EH (cell line): ENCODE data around the gene SCARB1.

Experiments used
- DNase-seq: peaks from one replicate; pipeline ENCODE4 v3.0.0-alpha.2; 2015; ENCODE audit warnings: low read depth

Gene SCARB1

DNA sequence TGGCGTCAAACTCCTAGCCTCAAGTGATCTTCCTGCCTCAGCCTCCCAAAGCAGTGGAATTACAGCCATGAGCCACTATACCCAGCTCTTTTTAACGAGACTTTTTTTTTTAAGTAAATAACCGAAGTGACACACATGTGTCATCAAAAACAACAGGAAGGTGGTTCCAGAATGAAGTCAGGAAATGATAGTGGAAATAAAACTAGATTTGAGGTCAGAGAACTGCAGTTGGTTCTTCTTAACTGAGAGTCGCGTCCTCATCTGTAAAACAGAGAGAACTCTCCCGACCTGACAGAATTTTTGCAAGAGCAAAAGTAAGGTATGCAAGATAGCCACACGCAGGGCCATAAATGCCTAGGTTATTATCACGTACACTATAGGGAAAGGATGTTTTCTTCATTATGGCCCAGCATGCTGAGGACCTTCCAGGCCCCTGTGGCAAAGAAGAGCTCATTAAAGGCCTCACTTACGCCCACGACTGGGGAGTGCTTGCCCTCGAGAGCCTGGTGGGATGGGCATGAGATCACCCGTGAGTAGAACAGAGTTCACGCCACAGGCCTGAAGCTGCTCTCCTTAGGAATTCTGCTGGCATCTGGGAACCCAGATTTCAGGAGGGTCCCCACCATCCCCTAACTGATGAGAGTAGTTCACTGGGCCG is 67.2 kb downstream of the SCARB1 start:
- DNase-seq: peak; percentile 26

DNA sequence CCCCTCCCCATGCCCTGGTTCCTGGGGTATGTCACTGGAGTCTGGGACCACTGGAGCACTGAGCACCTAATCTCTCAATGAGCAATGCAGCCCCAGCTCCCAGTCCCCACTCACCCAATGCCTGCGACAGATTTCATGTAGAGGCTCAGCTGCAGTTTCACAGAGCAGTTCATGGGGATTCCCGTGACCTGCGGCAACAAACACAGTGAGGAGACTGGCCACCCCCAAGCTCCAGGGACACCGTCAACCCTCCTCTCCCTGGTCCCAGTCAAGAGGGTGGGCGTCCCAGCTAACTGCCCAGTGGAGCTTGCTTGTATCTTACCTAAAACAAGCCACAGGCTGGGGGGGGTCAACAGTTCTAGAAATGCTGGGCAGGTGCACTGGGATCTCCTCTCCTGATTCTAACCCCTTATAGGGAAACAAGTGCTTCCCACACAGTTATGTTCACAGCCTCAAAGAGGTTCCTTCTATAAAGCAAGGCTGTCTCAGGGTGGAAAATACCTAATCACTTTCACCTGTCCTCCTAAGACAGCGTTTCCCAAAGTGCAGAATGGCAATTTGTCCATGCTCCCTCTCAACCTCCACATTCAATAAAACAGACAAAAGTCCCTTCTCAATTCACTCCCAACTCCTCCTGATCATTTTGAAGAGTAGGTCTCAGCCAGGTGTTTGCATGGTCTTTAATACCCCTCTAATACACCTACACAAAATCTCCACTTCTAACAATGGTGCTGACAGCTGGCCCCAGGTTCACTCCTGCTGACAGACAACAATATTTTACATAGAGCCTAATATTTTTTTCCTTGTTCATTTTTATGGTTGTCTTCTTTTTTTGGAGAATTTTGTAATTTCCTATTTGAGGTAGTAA is 68.3 kb downstream of the SCARB1 start:
- DNase-seq: no peak

DNA sequence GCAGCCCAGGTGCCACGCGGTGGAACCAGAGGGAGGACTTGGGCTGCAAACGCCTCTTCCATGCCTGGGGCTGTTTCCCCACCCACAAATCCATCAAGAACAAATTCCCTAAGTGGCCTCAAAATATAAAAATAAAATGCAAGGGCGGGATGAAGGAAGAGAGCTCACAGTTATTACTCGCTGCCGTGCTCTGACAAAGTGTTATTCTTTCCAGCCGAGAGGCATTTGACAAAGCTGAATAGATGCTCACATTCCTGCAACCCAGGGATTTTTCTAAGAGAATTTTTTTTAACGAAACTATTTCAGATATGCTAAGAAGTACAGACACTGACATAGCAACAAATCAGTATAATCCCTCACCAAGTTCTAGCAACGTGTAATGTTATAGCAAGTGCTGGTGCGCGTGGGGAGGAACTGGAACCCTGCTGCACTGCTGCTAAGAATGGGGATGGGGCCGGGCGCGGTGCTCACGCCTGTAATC is 70.7 kb downstream of the SCARB1 start:
- peak; percentile 83 for DNase-seq

DNA sequence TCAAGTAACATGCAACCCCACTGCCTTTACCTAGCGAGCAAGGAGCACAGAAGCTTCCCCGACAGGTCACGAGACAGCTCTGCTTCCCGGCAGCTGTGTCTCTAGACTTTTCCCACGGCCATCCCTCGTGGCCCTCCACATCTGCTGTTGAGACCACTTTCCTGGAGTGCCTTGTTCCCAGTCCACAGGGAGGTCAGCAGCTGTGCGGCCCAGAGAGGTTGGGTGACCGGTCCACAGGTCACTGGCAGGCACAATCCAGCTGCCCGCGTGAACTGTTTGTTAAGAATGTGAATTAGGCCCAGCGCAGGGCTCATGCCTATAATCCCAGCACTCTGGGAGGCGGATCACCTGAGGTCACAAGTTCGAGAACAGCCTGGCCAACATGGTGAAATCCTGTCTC is 71.5 kb downstream of the SCARB1 start:
- DNase-seq: no peak

DNA sequence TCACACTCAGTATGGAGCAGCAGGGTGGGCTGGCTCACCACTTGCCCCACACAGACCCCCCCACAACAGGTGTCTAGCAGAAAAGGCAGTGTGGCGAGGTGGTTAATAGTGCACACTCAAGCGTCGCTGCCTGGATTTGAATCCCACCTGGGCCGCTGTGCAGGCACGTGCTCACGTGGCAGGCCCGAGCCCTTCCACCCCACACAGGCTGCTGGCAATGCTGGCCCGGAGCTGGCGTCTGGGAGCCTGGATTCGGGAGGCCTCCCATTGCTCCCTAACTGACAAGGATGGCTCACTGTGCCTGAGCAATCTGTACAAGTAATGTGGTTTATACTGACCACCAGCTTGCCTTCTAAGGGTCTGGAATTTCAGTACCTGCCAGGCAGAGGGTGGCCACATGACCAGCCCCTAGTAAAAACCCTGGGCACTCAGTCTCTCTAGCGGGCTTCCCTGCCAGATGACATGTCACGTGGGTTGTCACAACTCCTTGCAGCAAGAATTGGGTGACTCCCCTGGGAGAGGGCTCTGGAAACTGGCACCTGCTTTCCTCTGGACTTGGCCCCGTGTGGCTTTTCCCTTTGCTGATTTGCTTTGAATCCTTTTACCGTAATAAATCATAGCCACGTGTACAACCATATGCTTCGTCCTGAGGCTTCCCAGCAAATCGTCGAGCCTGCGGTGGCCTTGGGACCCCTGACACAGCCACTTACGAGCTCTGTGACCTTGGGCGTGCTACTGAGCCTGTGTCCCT is 72.8 kb downstream of the SCARB1 start:
- no peak for DNase-seq

DNA sequence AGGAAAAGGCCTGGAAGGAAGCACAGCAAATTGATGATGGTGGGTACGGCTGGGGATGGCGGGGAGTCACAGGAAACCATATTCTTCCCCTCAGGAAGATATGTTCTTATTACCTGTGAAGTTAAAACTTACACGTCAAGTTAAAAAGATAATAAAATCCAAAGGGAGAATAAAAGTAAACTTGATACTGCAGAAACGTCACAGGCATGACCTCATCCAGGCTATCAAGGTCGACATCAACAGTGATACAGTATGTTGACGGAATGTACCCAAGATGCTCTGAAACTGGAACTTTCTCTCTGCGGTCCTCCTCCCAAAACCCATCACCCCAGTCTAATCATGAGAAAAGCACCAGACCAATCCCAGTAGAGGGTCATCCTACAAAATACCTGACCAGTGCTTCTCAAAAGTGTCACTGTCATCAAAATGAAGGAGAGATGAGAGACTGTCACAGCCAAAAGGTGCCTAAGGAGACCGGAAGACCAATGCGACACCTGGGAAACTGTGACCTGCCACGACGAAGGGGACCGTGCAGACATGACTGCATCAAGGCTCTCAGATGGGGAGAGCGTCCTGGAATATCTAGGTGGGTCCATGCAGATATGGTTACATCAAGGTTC is 74.6 kb downstream of the SCARB1 start:
- no peak for DNase-seq

DNA sequence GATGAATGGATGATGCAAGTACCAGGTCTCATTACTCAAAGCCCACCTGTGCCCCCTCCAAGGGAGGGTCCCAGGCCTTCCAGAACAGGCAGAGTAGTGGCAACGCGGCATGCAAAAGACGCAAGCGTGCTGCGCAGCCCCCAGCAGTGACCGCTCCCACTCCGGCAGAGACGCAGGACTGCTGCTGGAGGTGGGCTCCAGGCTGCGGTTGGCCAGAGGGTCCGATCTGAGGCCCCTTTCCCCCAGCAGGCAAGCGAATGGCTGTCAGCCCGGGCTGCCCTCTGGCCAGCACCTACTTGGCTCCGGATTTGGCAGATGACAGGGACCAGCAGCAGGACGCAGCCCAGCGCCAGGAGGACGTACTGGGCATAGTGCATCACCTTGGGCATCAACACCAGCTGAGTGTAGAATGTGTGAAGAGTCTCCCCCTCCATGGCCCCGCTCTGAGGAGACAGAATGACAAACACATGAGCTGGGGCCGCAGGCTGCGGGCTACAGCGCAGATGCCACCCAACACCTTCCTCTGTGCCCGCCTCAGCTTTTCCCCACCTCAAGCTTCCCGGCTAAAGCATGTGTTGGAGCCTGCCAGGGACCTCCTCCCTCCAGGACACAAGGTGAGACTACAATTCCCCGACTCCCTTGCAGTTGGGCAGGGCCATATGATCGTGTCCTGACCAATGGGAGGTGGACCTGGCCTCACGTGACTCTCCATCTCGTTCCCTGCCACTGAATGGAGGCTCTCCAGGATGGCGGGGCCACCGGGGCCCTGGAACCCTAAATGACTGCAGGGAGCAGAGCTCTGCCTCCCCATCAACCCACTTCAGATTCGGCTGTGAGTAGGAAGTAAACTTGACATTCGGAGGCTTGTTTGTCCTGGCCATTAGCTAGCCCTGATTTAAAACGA is 77.4 kb downstream of the SCARB1 start:
- peak; percentile 95 for DNase-seq

DNA sequence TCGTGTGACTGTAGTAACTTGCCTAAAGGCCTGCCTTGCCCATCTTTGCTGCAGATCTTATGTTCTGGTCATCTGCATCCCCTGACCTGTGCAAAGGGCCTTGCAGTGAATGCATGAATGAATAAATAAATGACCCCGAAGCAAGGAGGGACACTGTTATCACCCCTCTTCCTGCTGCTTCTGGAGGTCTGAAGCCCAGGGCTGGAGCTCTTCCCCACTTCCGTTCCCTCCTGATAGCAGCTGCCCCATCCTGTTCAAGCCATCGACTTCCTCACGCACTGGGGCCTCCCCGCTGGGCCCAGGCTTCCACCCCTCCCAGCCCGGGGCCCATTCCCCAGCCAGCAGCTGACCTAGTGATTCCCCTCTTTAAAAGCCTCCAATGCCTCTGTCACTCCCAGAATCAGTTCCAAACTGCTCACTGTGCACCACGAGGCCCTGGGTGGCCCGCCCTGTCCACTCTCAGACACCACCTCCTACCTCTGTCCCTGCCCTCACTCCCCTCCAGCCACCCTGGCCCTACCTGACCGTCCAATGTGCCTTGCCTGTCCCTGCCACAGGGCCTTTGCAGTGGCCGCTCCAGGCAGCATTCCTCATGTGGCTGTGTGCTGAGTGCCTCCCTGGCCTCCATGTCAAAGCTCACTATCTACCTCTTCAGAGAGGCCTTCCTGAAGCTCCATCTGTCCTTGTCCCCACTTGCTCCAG is 78.6 kb downstream of the SCARB1 start:
- DNase-seq: no peak

DNA sequence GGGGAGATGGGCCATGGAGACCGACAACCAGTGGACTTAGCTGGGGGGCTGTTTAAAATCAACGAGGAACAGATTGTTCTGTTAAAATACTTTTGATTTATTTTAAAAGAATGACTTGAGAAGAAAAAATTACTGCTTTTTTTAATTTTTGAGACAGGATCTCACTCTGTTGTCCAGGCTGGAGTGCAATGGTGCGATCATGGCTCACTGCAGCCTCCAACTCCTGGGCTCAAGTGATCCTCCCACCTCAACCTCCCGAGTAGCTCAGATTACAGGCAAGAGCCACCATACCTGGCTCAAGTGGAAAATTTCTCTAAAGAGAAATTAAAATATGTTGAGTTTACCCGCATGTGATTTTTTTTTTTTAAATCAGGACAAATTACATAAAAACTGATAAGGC is 80.6 kb downstream of the SCARB1 start:
- DNase-seq: no peak

DNA sequence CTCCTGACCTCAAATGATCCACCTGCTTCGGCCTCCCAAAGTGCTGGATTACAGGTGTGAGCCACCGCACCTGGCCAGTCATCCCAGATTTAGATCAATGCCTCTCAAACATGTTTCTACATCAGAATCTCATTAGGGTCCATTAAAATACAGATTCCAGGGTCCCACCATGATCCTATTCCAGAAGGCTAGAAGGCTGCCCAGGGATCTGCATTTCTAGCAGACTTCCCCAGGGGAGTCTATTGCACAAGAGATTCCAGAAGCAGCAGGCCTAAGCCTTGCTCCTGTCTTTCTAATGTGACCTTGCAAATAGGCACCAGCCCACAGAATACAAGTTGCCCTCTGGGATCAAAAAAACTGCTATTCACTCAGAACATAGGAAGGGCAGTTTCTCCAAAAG is 81.5 kb downstream of the SCARB1 start:
- DNase-seq: no peak

DNA sequence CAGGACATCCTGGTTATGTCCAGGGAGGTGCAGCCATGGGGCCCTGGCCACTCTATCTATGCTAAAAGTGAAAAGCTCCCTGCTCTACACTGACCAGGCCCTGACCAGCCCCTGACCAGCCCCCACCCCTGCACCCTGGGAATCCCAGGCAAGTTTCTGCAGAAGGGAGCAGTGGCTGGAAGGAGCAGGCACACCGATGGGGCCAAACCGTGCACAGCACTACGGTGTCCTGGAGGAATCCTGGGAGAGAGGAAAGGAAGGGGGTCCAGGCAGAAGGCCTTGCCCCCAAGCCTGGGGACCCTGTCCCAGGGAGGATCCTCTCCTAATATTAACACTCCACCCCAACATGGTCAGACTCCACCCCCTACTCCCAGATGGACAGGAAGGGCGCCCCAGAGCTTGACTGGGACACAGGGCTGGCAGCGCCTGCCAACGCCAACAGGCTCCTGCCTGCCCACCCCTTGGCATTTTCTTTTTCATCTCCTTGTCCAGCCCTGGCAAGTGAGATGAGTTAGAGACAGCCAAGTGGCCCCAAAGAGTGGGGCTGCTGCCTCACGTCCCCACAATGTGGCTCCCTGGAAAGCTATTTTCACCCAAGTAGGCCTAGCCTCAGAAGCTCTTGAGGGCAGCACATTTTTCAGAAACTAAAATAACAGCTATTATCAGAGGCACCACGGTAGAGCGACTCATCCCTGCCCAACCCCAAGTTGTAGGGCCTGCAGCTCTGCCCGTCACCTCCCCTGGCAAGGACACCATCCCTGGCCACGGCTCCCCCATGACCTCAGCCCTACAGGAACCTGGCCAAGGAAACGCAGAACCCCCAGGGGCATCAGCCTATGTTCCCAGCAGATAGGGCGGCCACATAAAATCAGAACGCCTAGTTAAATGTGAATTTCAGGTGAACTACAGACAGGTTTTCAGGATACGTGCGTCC is 82.6 kb downstream of the SCARB1 start:
- no peak for DNase-seq

DNA sequence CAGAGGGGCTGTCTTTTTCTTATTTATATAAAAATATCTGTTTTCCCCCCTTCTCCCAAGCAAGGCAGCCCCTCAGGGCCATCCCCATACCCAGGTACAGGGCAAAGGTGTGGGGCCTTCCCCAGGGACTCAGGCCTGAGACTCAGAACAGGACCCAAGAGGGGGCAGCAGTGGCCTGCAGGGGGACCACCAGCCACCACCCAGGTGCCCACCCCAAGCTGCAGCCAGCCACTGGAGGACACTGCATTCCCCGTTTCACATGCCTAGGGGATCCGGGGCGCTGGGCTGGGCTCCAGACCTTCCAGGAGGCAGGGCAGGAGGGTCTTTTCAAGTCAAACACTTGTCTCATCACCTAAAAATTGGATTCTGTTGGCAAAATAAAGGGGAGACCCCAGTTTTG is 83.3 kb downstream of the SCARB1 start:
- DNase-seq: no peak

DNA sequence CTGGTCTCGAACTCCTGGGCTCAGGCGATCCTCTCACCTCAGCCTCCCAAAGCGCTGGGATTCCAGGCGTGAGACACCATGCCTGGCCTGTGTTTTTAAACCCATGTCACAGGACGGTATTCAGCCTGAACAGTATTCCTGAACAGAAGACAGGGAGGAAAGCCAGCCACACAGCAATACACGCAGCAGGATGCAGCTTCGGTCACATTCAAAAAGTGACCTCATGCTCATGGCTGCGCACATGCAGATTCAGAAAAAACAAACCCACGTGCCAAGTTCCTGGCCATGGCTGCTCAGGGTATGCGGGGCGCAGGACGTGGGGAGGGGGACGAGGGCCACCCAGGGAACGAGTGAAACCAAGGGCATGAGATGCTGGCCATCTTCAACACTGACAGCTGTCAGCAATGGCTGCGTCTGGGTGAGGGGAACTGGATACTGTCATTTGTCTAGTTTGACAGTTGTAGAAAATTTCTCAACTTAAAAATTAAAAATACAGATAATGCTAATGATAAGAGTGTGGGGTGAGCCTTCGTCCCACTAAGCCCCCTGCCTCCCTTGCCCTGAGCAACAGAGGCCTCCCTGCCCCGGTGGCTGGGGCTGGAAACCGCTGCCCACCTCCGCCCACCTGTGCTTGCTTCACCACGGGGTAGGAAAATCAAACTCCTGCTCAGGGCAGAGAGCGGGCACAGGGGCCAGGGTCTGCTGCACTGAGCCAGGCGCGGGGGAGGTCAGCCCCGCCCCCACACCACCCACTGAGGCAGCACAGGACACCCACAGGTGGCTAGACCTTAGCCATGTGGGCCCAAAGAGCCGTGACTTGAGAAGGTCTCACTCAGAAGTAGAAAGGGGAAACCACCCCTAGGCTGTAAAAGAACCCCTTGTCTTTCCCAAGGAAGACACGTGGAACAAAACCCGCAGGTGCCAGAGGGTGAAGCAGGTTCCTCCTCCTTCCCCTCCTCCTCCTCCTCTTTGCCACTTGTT is 84.2 kb downstream of the SCARB1 start:
- no peak for DNase-seq

DNA sequence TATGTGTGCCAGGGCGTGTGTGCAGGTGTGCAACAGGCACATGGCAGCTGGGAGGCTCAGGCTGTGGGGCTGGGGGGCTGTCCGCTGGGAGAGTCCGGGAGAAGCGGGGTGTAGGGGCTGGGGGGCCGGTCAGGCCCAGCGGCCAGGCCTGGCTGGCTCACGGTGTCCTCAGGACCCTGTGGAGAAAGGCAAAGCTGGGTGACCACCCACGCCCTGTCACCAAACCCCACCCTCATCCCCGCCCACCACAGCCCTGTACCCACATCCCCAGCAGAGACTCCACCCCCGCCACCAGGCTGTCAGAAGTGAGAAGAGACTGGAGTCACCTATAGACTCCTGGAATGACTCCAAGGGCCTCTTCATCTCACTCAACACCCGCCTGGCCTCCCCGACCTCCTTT is 85.3 kb downstream of the SCARB1 start:
- DNase-seq: no peak

DNA sequence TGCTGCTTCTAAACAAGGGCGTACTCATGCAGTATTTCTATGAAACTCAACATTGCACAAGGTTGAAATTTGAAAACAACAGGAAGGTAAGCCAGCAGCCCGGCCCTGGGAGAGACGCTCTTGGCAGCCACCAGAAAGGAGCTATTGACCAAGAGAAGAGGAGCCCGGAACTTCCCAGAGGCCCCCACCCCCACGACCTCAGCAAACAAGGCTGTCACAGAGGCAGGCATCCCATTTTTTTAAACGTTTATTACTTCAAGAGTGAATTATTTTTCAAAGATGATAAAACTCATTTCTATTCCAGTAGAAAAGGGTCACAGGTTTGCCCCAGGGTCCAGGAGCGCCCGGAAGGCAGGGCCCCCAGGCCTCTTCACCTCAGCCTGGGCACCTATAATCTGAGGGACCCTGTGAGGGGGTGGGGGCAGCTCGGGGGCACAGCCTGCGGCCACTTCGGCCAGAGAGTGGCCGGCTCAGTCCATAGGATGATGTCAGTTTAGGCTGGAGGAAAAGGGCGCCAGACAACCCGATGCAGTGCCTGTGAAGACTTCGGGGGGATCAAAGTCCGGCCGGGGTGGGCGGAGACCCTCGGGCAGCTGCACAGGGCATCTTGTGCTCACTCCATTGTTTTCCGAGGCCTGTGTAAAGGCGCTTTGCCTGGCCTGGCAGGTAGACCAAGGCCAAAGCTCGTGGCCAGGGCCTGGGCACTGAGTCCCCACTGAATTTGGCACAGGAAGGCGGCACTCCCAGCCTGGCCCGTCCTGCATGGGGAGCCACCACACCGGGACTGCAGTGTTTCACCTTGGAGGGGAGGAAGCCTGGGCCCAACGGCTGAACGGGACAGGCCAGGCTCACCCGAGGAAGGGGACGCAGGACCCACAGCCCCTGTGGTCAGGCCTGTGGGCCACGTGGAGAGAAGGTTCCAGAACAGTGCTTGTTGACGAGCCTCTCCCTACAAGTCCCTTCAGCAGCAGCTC is 86.0 kb downstream of the SCARB1 start:
- DNase-seq: no peak

DNA sequence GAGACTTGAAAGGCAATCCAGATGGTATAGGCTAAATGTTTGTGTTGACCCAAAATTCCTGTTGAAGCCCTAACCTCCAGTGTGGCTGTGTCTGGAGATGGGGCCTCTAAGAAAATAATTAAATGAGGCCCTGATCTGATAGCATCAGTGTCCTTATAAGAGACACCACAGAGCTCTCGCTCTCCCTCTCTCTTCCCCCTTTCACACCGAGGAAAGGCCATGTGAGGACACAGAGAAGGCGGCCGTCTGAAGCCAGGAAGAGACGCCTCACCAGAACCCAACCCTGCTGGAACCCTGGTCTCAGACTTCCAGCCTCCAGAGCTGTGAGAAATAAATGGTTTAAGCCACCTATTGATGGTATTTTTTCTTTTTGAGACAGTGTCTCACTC is 87.5 kb downstream of the SCARB1 start:
- peak; percentile 73 for DNase-seq
